Stimulated activated naive B cell treated with anti-CD40 and anti-IgM and Interleukin-4, amounts not matched to agents 10 μg/mL and 1 μg/mL and 100 μg/mL, for 72 hours (primary cell): Measurements from ENCODE around the gene RASGRP4.
A peak's percentile ranks its signal among the peaks of the same experiment; 100 is the strongest.
"Not testable (repeated sequence)": the region's sequence is repeated elsewhere in the genome, so short reads cannot be mapped to it uniquely, and the experiment has no call there.

Experiments
- ATAC-seq, 2 donors: fragments of 150-1000 bp; cut with Tn5 transposase; replicated peaks; 2 replicates each; pipeline ENCODE4 v1.10.0; 2021; ENCODE audit warnings: moderate library complexity in 1 of 2
- DNase-seq: peaks from one replicate; pipeline ENCODE4 v3.0.0; 2021
- H3K27ac Mint-ChIP-seq: one replicate; pipeline ENCODE4 v1.8.0; 2022; ENCODE audit warnings: mild to moderate bottlenecking, mixed read lengths
- H3K27me3 Mint-ChIP-seq, 2 donors: one replicate each; pipeline ENCODE4 v1.8.0; 2022; ENCODE audit warnings: mixed read lengths in 2 of 2
- H3K36me3 Mint-ChIP-seq, 2 donors: one replicate each; pipeline ENCODE4 v1.8.0; 2022; ENCODE audit warnings: mixed read lengths in 2 of 2, mild to moderate bottlenecking in 1 of 2
- H3K4me1 Mint-ChIP-seq, 2 donors: one replicate each; pipeline ENCODE4 v1.8.0; 2022; ENCODE audit warnings: mixed read lengths in 2 of 2, mild to moderate bottlenecking in 1 of 2
- H3K4me3 Mint-ChIP-seq, 2 donors: one replicate each; pipeline ENCODE4 v1.8.0; 2022; ENCODE audit warnings: mild to moderate bottlenecking in 2 of 2, mixed read lengths in 2 of 2, moderate library complexity in 1 of 2
- H3K9me3 Mint-ChIP-seq, 2 donors: one replicate each; pipeline ENCODE4 v1.8.0; 2022; ENCODE audit warnings: mixed read lengths in 2 of 2, mild to moderate bottlenecking in 1 of 2

RASGRP4 gene

DNA sequence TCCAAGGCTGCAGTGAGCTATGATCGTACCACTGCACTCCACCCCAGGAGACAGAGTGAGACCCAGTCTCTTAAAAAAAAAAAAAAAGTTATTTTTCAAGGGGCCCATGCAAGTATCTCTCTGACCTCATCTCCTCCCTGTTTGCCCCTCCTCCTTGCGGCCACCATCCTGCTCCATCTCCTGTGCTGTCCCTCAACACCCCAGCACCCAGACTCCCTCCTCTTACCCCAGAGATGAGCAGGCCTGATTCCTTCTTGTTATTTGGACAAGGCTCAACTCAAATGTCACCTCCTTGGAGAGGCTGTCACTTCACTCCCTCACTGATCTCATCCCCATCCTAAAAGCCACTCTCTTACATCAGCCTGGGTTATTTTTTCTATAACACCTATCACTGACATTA, 11.9 kb upstream of the RASGRP4 start:
- H3K27me3 Mint-ChIP-seq: peaks cover 29 to 48% of the 10 kb centered on the region in 2 donors
- no peak for ATAC-seq
- H3K27ac Mint-ChIP-seq: no peak overlapping the region
- H3K4me1 Mint-ChIP-seq: peaks cover 14% of the 10 kb centered on the region in 2 donors
- DNase-seq: no peak
- no peaks in the 10 kb centered on the region for H3K36me3 Mint-ChIP-seq
- no peak overlapping the region for H3K4me3 Mint-ChIP-seq
- no peaks in the 10 kb centered on the region for H3K9me3 Mint-ChIP-seq

- Mint-ChIP-seq H3K9me3 (no peaks in the 10 kb centered on the region), H3K4me1 (peaks cover 14% of the 10 kb centered on the region in 2 donors), H3K36me3 (no peaks in the 10 kb centered on the region), H3K4me3 (no peak overlapping the region), H3K27me3 (peaks cover 26 to 42% of the 10 kb centered on the region in 2 donors), H3K27ac (no peak overlapping the region)
- DNase-seq: no peak
- no peak for ATAC-seq
These were observed 11.3 kb upstream of the RASGRP4 start for GRCh38 chr19:38437295-38437694.

DNA sequence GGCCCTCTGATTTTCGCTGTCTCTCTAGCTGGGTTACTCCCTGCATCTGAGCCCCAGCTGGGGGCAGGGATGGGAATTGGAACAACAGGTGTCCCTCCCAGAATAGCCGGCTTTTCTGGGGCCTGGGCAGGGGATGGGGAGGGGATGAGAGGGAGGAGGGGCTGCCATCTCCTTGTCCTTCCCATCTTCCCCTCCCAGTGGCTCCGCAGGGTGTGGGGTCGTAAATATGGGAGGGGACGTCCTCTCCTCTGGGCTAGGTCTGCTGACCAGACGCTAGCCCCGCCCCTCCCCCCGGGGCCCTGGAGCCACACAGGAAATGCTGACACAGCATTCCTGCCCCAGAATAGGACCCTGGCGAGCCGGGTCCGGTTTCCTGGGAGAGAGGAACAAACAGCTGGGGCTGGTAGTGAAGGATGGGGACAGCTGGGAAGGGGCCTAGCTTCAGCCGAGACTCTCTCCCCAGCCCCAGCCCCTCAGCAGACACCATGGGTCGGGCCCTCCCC, 8.6 kb upstream of the RASGRP4 start:
- H3K9me3 Mint-ChIP-seq: no peaks in the 10 kb centered on the region
- peaks cover 9 to 15% of the 10 kb centered on the region in 2 donors for H3K4me1 Mint-ChIP-seq
- DNase-seq: no peak
- H3K27me3 Mint-ChIP-seq: peaks cover 21 to 32% of the 10 kb centered on the region in 2 donors
- no peak overlapping the region for H3K27ac Mint-ChIP-seq
- no peak overlapping the region for H3K4me3 Mint-ChIP-seq
- no peaks in the 10 kb centered on the region for H3K36me3 Mint-ChIP-seq
- ATAC-seq: no peak

- Mint-ChIP-seq H3K4me3 (peak within 1 kb of the TSS in 1 of 2 donors; percentile 45), H3K4me1 (peaks cover 14 to 27% of the 10 kb centered on the region in 2 donors), H3K27ac (no peak within 1 kb of the TSS), H3K36me3 (no peaks in the 10 kb centered on the region), H3K9me3 (no peaks in the 10 kb centered on the region), H3K27me3 (peaks cover 21 to 35% of the 10 kb centered on the region in 2 donors)
- peak; percentile 27 for DNase-seq
- peak; percentile 80 to 87 for ATAC-seq
These were observed 7.3 kb upstream of the RASGRP4 start, which contains the start of gene RYR1 for GRCh38 chr19:38433268-38433733. Gene RYR1, plus strand, starts transcription at chr19:38433691. Its CDS starts 139 bp downstream, at chr19:38433830.

GRCh38 chr19:38430931-38431330, 4.9 kb upstream of the RASGRP4 start:
- DNase-seq (no peak), ATAC-seq (no peak)
- H3K9me3 Mint-ChIP-seq: no peaks in the 10 kb centered on the region
- peaks cover 23 to 43% of the 10 kb centered on the region in 2 donors for H3K4me1 Mint-ChIP-seq
- no peak overlapping the region for H3K27ac Mint-ChIP-seq
- peaks cover 16 to 30% of the 10 kb centered on the region in 2 donors for H3K27me3 Mint-ChIP-seq
- H3K36me3 Mint-ChIP-seq: no peaks in the 10 kb centered on the region
- no peak overlapping the region for H3K4me3 Mint-ChIP-seq

DNA sequence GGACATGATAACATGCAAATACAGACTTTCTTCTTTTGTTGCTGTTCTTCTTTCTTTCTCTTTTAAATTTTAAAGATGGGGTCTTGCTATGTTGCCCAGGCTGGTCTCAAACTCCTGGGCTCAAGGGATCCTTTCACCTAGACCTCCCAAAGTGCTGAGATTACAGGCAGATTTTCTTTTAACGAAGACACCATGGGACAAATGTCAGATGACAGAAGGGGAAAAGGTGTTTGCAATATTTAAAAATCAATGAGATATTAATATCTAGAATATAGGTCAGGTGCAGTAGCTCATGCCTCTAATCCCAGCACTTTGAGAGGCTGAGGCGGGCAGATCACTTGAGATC, 3.8 kb upstream of the RASGRP4 start:
- H3K36me3 Mint-ChIP-seq: no peaks in the 10 kb centered on the region
- H3K4me1 Mint-ChIP-seq: peaks cover 29 to 52% of the 10 kb centered on the region in 2 donors
- H3K27ac Mint-ChIP-seq: no peak overlapping the region
- DNase-seq (no peak), ATAC-seq (no peak)
- peaks cover 12 to 22% of the 10 kb centered on the region in 2 donors for H3K27me3 Mint-ChIP-seq
- no peak overlapping the region for H3K4me3 Mint-ChIP-seq
- H3K9me3 Mint-ChIP-seq: no peaks in the 10 kb centered on the region

DNA sequence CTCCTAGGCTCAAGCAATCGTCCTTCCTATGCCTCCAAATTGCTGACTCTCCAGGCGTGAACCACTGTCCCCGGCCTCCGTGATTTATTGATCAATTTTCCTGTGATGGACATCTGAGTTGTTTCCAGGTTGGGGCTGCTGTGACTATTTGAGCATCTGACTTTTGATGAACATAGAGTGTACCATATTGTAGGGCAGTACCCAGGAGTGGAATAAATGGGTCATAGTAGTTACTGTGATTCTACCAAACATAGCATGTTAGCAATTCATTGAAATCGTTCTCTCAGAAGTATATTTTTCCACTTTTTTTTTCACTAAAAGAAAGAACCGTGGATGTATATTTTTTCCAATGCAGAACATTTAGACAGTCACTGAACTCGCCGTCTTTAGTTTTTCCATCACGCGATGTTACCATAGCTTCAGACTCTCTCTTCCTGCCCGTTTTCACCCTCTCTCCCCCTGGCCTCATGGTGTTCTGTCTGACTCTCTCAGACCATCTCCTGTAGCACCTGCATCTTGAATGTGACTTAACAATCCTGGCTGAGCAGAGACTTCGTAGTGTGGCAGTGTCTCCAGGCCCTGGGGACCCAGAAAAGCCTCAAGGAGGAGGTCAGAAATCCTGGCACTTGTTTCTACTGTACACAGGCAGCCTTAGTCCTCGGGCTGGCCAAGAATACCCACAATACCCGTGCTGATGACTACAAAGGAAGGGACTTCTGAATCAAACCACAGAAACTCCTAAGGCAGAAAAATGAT, 3.2 kb upstream of the RASGRP4 start:
- DNase-seq: no peak
- ATAC-seq: peak in 1 of 2 donors; percentile 20
- peak overlapping the region in 1 of 2 donors; percentile 28 for H3K4me3 Mint-ChIP-seq

DNA sequence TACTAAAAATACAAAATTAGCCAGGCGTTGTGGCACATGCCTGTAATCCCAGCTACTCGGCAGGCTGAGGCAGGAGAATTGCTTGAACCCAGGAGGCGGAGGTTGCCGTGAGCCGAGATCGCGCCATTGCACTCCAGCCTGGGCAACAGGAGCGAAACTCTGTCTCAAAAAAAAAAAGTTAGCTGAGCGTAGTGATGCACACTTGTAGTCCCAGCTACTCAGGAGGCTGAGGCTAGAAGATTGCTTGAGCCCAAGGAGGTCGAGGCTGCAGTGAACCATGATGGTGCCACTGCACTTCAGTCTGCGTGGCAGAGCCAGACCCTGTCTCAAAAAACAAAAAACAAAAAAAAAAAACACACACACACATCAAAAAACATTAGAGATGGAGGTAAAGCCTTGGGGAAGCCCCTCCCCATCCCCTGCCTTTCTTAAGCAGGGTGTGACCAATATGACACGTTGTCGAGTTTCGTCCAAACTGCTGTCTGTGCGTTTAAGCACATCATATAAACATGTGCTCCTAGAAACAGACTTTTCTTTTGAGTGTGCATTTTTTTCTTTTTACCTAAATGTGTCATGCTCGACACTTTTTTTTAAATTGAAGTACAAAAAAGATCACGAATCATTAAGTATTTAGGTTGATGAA, 1.1 kb upstream of the RASGRP4 start:
- not testable (repeated sequence) for H3K27me3 Mint-ChIP-seq, H3K4me3 Mint-ChIP-seq, H3K9me3 Mint-ChIP-seq, H3K36me3 Mint-ChIP-seq
- Mint-ChIP-seq H3K4me1 (peaks cover 24 to 43% of the 10 kb centered on the region in 2 donors), H3K27ac (peak overlapping the region; percentile 56)
- DNase-seq (peak; percentile 18), ATAC-seq (peak; percentile 80 to 81)

More for the DNA sequence above, 3.2 kb upstream of the RASGRP4 start:
- no peaks in the 10 kb centered on the region for H3K9me3 Mint-ChIP-seq
- H3K27ac Mint-ChIP-seq: peak overlapping the region; percentile 85
- H3K4me1 Mint-ChIP-seq: peaks cover 27 to 49% of the 10 kb centered on the region in 2 donors
- no peaks in the 10 kb centered on the region for H3K36me3 Mint-ChIP-seq
- H3K27me3 Mint-ChIP-seq: peaks cover 9 to 16% of the 10 kb centered on the region in 2 donors

- peak overlapping the region; percentile 82 for H3K27ac Mint-ChIP-seq
These were observed 703 bp downstream of the RASGRP4 start for GRCh38 chr19:38425222-38425809.

DNA sequence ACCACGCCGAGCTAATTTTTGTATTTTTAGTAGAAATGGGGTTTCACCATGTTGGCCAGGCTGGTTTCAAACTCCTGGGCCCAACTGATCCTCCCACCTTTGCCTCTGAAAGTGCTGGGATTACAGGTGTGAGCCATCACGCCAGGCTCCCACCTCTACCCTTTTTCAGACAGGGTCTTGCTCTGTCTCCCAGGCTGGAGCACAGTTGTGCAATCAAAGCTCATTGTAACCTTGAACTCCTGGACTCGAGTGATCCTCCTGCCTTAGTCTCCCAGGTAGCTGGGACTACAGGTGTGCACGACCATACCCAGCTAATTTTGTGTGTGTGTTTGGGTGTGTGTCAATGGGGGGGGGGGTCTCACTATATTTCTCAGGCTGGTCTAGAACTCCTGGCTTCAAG, 1.7 kb downstream of the RASGRP4 start:
- H3K27me3 Mint-ChIP-seq: peaks cover 5 to 7% of the 10 kb centered on the region in 2 donors
- peaks cover 22 to 39% of the 10 kb centered on the region in 2 donors for H3K4me1 Mint-ChIP-seq
- H3K27ac Mint-ChIP-seq: no peak overlapping the region
- no peak overlapping the region for H3K4me3 Mint-ChIP-seq
- DNase-seq: no peak
- no peaks in the 10 kb centered on the region for H3K9me3 Mint-ChIP-seq
- no peaks in the 10 kb centered on the region for H3K36me3 Mint-ChIP-seq
- ATAC-seq: no peak

More at GRCh38 chr19:38425222-38425809, 703 bp downstream of the RASGRP4 start:
- peak overlapping the region in 1 of 2 donors; percentile 48 for H3K4me3 Mint-ChIP-seq
- no peaks in the 10 kb centered on the region for H3K36me3 Mint-ChIP-seq
- H3K4me1 Mint-ChIP-seq: peaks cover 24 to 43% of the 10 kb centered on the region in 2 donors
- no peaks in the 10 kb centered on the region for H3K9me3 Mint-ChIP-seq
- DNase-seq: peak; percentile 9
- peak in 1 of 2 donors; percentile 5 for ATAC-seq
- H3K27me3 Mint-ChIP-seq: peaks cover under 1 to 6% of the 10 kb centered on the region in 2 donors

GRCh38 chr19:38422438-38422837, 3.6 kb downstream of the RASGRP4 start:
- no peaks in the 10 kb centered on the region for H3K36me3 Mint-ChIP-seq
- no peaks in the 10 kb centered on the region for H3K9me3 Mint-ChIP-seq
- DNase-seq: no peak
- no peak overlapping the region for H3K4me3 Mint-ChIP-seq
- ATAC-seq: no peak
- H3K27me3 Mint-ChIP-seq: peaks cover 5 to 6% of the 10 kb centered on the region in 2 donors
- H3K27ac Mint-ChIP-seq: no peak overlapping the region
- H3K4me1 Mint-ChIP-seq: peaks cover 29 to 41% of the 10 kb centered on the region in 2 donors

- no peak overlapping the region for H3K27ac Mint-ChIP-seq
- no peak overlapping the region for H3K4me3 Mint-ChIP-seq
- H3K4me1 Mint-ChIP-seq: peaks cover 31 to 41% of the 10 kb centered on the region in 2 donors
- H3K36me3 Mint-ChIP-seq: no peaks in the 10 kb centered on the region
- DNase-seq (no peak), ATAC-seq (no peak)
- H3K27me3 Mint-ChIP-seq: peaks cover 5 to 6% of the 10 kb centered on the region in 2 donors
- no peaks in the 10 kb centered on the region for H3K9me3 Mint-ChIP-seq
These were observed 4.2 kb downstream of the RASGRP4 start for GRCh38 chr19:38421856-38422255.

DNA sequence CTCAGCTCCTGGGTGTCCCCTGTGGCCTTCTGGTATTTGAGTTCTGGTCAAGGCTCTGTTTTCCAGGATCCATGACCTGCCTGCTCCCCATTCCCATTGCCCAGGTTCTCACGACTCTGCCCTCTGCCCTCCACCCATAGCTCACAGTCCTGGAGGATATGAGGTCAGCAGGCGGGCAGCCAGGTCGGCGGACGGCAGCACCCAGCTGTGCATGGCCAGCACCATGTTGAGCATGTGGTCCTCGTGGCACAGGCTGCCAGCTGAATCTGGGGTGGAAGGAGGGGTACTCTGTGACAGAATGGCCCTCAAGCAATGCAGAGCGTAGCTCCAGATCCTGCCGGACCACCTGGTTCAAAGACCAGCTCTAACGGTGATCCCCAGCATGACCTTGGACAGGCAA, 5.1 kb downstream of the RASGRP4 start:
- Mint-ChIP-seq H3K9me3 (no peaks in the 10 kb centered on the region), H3K27me3 (peaks cover 5 to 6% of the 10 kb centered on the region in 2 donors), H3K4me1 (peaks cover 26 to 37% of the 10 kb centered on the region in 2 donors), H3K4me3 (no peak overlapping the region), H3K27ac (no peak overlapping the region), H3K36me3 (no peaks in the 10 kb centered on the region)
- ATAC-seq (no peak), DNase-seq (no peak)
